Measurements from ENCODE around the gene KLK14. TPM values are rescaled to one million over a fixed set of nuclear protein-coding genes. Genes with fewer than 3 reads are reported as not detected.

Gene KLK14
- total RNA-seq, 2 experiments from 2014 or later = 0.84 TPM; not detected in 1

GRCh38 chr19:51043497-51043896, 39.2 kb downstream of the KLK14 start:
- Histone ChIP-seq H3K27ac (ENCODE audit: low read depth, low read length, poor library complexity, severe bottlenecking) (no peak overlapping the region), H2AFZ (ENCODE audit: low read length) (no peak overlapping the region), H3K9me2 (ENCODE audit: insufficient read depth, low read length) (no peaks in the 10 kb centered on the region), H3K79me2 (ENCODE audit: insufficient read depth, low read depth, low read length) (no peaks in the 10 kb centered on the region), H3K4me2 (ENCODE audit: low read length) (no peak overlapping the region), H4K20me1 (ENCODE audit: insufficient read depth, low read length) (no peaks in the 10 kb centered on the region), H3K9me3 (ENCODE audit: low read length) (no peaks in the 10 kb centered on the region), H3K4me1 (ENCODE audit: insufficient read depth, low read length, poor library complexity, severe bottlenecking) (no peaks in the 10 kb centered on the region), H3K36me3 (ENCODE audit: insufficient read depth, low read length) (no peaks in the 10 kb centered on the region), H3K4me3 (ENCODE audit: low read depth, low read length, poor library complexity, severe bottlenecking) (no peak overlapping the region)
- intact Hi-C loops (cut with micrococcal nuclease; ENCODE audit: unreplicated experiment) = no loop called here
- ChIA-PET CTCF (ENCODE audit: unreplicated experiment) (no interaction called here), POLR2A (no interaction called here)
- BruUV-seq (replicated peaks) = no TSS peak
- no peak for TF ChIP-seq CTCF (conservative IDR thresholded peaks at IDR 0.05; ENCODE audit: low read length)
- no peak for DNase-seq (ENCODE audit: low spot score)

GRCh38 chr19:51040151-51040550, 42.5 kb downstream of the KLK14 start:
- TF ChIP-seq EZH2phosphoT487 (IDR thresholded peaks at IDR 0.05; ENCODE audit: borderline replicate concordance, low read depth, low read length) = no peak
- TF ChIP-seq CTCF (conservative IDR thresholded peaks at IDR 0.05; ENCODE audit: low read length) = no peak
- Histone ChIP-seq H4K20me1 (ENCODE audit: insufficient read depth, low read length) (no peaks in the 10 kb centered on the region), H3K79me2 (ENCODE audit: insufficient read depth, low read depth, low read length) (no peaks in the 10 kb centered on the region), H3K27ac (ENCODE audit: low read depth, low read length, poor library complexity, severe bottlenecking) (no peak overlapping the region), H3K4me1 (ENCODE audit: insufficient read depth, low read length, poor library complexity, severe bottlenecking) (no peaks in the 10 kb centered on the region), H3K4me2 (ENCODE audit: low read length) (no peak overlapping the region), H3K4me3 (ENCODE audit: low read depth, low read length, poor library complexity, severe bottlenecking) (no peak overlapping the region), H2AFZ (ENCODE audit: low read length) (no peak overlapping the region), H3K36me3 (ENCODE audit: insufficient read depth, low read length) (no peaks in the 10 kb centered on the region), H3K9me3 (ENCODE audit: low read length) (no peaks in the 10 kb centered on the region), H3K9me2 (ENCODE audit: insufficient read depth, low read length) (no peaks in the 10 kb centered on the region)
- no peak for DNase-seq (ENCODE audit: low spot score)
- intact Hi-C loops (cut with micrococcal nuclease; ENCODE audit: unreplicated experiment) = no loop called here
- ChIA-PET POLR2A (no interaction called here), CTCF (ENCODE audit: unreplicated experiment) (no interaction called here)
- no TSS peak for BruUV-seq (replicated peaks)

- no peak overlapping the region for H3K4me3 ChIP-seq (ENCODE audit: low read depth, low read length, poor library complexity, severe bottlenecking)
- H3K27ac ChIP-seq (ENCODE audit: low read depth, low read length, poor library complexity, severe bottlenecking) = no peak overlapping the region
- intact Hi-C loops (cut with micrococcal nuclease; ENCODE audit: unreplicated experiment) = no loop called here
- H3K4me2 ChIP-seq (ENCODE audit: low read length) = no peak overlapping the region
- H3K4me1 ChIP-seq (ENCODE audit: insufficient read depth, low read length, poor library complexity, severe bottlenecking) = no peaks in the 10 kb centered on the region
- ChIA-PET CTCF (ENCODE audit: unreplicated experiment) (no interaction called here), POLR2A (no interaction called here)
- no peak for TF ChIP-seq EZH2phosphoT487 (IDR thresholded peaks at IDR 0.05; ENCODE audit: borderline replicate concordance, low read depth, low read length)
- TF ChIP-seq CTCF (conservative IDR thresholded peaks at IDR 0.05; ENCODE audit: low read length) = no peak
- DNase-seq (ENCODE audit: low spot score) = no peak
- no peaks in the 10 kb centered on the region for H4K20me1 ChIP-seq (ENCODE audit: insufficient read depth, low read length)
- H3K9me2 ChIP-seq (ENCODE audit: insufficient read depth, low read length) = no peaks in the 10 kb centered on the region
- no peaks in the 10 kb centered on the region for H3K9me3 ChIP-seq (ENCODE audit: low read length)
- no peak overlapping the region for H2AFZ ChIP-seq (ENCODE audit: low read length)
- no peaks in the 10 kb centered on the region for H3K79me2 ChIP-seq (ENCODE audit: insufficient read depth, low read depth, low read length)
- no TSS peak for BruUV-seq (replicated peaks)
- H3K36me3 ChIP-seq (ENCODE audit: insufficient read depth, low read length) = no peaks in the 10 kb centered on the region
Observed at GRCh38 chr19:51036519-51036918, 46.2 kb downstream of the KLK14 start.

Measured in OCI-LY7 (cell line).